ENCODE measurements around the gene IFITM1.

DNA sequence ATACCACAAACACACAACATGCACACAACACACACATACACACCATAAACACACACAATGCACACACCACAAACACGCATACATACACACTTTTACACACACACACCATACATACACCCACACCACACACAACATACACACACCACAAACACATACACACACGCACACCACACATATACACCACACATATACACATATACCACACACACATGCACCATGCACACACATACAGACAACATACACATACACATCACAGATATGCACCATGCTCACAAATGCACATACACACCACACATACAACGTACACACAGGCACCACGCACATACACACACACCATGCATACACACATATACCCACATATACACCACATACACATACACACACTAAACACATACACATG, 43.7 kb downstream of the IFITM1 start:
- TF ChIP-seq, protein P1, sequence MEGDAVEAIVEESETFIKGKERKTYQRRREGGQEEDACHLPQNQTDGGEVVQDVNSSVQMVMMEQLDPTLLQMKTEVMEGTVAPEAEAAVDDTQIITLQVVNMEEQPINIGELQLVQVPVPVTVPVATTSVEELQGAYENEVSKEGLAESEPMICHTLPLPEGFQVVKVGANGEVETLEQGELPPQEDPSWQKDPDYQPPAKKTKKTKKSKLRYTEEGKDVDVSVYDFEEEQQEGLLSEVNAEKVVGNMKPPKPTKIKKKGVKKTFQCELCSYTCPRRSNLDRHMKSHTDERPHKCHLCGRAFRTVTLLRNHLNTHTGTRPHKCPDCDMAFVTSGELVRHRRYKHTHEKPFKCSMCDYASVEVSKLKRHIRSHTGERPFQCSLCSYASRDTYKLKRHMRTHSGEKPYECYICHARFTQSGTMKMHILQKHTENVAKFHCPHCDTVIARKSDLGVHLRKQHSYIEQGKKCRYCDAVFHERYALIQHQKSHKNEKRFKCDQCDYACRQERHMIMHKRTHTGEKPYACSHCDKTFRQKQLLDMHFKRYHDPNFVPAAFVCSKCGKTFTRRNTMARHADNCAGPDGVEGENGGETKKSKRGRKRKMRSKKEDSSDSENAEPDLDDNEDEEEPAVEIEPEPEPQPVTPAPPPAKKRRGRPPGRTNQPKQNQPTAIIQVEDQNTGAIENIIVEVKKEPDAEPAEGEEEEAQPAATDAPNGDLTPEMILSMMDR (IDR thresholded peaks at IDR 0.05 in 8 of 11, conservative IDR thresholded peaks at IDR 0.05 in 3 of 11) = no peak
- TF ChIP-seq POLR2AphosphoS5 (IDR thresholded peaks at IDR 0.05) (no peak), POLR2A (IDR thresholded peaks at IDR 0.05) (no peak)
